Sigmoid colon (tissue), 4 donors: ENCODE results near the gene PTPN21.

ENCODE experiments used
- EP300 ChIP-seq, 4 donors: sonication (generic); formaldehyde crosslinking; IDR thresholded peaks; one replicate each; pipeline ENCODE4 v1.6.1; 2017; ENCODE audit warnings: antibody characterized with exemption in 4 of 4
- TF ChIP-seq, protein P1 (sequence below), 4 experiments: fragments of 450-650 bp in 3 of 4; fragments of 200-600 bp in 1 of 4; IDR thresholded peaks; one replicate each; pipeline ENCODE4 v1.5.1; 2016 to 2019; ENCODE audit warnings: antibody characterized with exemption in 4 of 4, mild to moderate bottlenecking in 3 of 4, moderate library complexity in 2 of 4

DNA sequence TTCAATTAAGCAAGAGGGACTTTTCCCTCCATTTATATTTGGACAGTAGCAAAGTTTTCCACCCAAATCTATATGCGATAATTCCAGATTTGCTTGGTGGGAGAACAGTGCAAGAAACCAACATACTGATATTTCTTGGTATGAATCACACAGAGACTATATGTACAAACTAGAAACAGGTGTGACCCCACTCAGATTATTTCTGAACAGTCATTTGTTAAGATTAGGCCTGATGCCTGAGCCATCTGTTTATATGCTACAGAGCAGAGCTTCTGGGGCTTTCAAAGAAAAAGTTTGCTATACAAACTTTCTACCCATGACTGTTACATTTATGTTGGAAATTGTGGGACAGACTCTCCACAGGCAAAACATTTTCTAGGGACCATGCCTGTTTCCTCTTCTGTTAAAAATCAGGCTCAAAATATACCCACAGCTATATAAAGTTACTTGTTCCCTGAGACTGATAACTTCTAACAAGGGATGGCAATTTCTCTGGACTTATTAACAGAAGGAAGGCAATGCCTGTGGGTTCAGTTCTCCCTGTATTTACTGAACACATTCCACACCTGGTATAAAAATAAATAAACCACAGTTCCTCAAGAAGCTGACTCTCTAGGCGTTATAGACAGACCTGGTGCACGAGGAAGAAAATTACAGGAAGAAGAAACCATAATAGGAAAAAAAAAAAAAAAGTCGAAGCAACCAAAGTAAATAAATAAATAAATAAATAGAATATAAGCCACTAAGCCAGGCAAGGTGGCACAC lies 8.0 kb downstream of the PTPN21 start:
- no peak for TF ChIP-seq EP300 (IDR thresholded peaks at IDR 0.05)
- TF ChIP-seq, protein P1, sequence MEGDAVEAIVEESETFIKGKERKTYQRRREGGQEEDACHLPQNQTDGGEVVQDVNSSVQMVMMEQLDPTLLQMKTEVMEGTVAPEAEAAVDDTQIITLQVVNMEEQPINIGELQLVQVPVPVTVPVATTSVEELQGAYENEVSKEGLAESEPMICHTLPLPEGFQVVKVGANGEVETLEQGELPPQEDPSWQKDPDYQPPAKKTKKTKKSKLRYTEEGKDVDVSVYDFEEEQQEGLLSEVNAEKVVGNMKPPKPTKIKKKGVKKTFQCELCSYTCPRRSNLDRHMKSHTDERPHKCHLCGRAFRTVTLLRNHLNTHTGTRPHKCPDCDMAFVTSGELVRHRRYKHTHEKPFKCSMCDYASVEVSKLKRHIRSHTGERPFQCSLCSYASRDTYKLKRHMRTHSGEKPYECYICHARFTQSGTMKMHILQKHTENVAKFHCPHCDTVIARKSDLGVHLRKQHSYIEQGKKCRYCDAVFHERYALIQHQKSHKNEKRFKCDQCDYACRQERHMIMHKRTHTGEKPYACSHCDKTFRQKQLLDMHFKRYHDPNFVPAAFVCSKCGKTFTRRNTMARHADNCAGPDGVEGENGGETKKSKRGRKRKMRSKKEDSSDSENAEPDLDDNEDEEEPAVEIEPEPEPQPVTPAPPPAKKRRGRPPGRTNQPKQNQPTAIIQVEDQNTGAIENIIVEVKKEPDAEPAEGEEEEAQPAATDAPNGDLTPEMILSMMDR (IDR thresholded peaks at IDR 0.05) = no peak
